Esophagus squamous epithelium (tissue), 4 donors: Measurements from ENCODE around the gene POLE4.

Source experiments
- CTCF ChIP-seq, 6 experiments: fragments of 450-650 bp in 4 of 6; fragments of 200-600 bp in 2 of 6; sonication (generic) in 2 of 6; IDR thresholded peaks; one replicate each; pipeline ENCODE4 v1.5.1; 2016 to 2019; ENCODE audit warnings: antibody characterized with exemption in 6 of 6, mild to moderate bottlenecking in 4 of 6, moderate library complexity in 4 of 6
- POLR2A ChIP-seq, 4 donors: fragments of 450-650 bp; IDR thresholded peaks; one replicate each; pipeline ENCODE4 v1.6.1; 2017; ENCODE audit warnings: antibody characterized with exemption in 4 of 4, mild to moderate bottlenecking in 4 of 4, moderate library complexity in 3 of 4

- TF ChIP-seq CTCF (IDR thresholded peaks at IDR 0.05) (no peak), POLR2A (IDR thresholded peaks at IDR 0.05) (no peak)
Observed at GRCh38 chr2:74908748-74909444, 49.5 kb upstream of the POLE4 start.
